Measurements from ENCODE around the gene DGCR2. TPM values are rescaled to one million over a fixed set of nuclear protein-coding genes. Genes with fewer than 3 reads are reported as not detected.
"Not testable (repeated sequence)": the region's sequence is repeated elsewhere in the genome, so short reads cannot be mapped to it uniquely, and the experiment has no call there.

Gene DGCR2
- total and polyA plus RNA-seq, 4 experiments from 2014 or later: 33.1 to 66.7 (median 56.6) TPM

DNA sequence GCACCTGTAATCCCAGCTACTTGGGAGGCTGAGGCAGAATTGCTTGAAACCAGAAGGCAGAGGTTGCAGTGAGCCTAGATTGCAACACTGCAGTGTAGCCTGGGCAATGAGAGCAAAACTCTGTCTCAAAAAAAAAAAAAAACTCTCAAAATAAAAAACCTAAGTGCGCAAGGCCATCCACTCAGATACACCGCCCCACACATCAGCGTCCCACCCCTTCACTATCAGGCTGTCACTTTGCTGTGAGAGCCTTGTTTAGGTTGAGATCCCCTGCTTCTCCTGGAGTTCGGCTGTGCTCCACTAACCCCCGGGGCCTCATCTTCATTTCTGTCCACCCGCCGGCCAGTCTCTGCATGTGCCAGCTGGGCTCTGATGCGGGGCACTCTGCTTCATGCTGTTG lies 44.2 kb upstream of the DGCR2 start:
- CTCF ChIA-PET (ENCODE audit: partially characterized antibody): no interaction called here
- H3K36me3 ChIP-seq (ENCODE audit: insufficient read depth, low read length): no peaks in the 10 kb centered on the region
- no peaks in the 10 kb centered on the region for H3K9me3 ChIP-seq (ENCODE audit: control insufficient read depth in 1 of 2, low read length in 2 of 2)
- H3K27me3 ChIP-seq (ENCODE audit: insufficient read depth, low read length): peaks cover 29% of the 10 kb centered on the region
- Mint-ChIP-seq H3K27ac (no peak overlapping the region), H3K4me1 (peaks cover 7 to 30% (median 17%) of the 10 kb centered on the region in 4 donors), H3K36me3 (peaks cover 0 to 6% of the 10 kb centered on the region in 2 donors), H3K9me3 (peaks cover 0 to 3% (median 0%) of the 10 kb centered on the region in 8 donors), H3K4me3 (peak overlapping the region in 1 of 8 donors; percentile 52), H3K27me3 (peaks cover 25 to 30% of the 10 kb centered on the region in 2 donors)
- peaks cover 19% of the 10 kb centered on the region for H3K4me1 ChIP-seq (ENCODE audit: insufficient read depth, low read length)
- intact Hi-C loops (cut with micrococcal nuclease): no loop called here
- H3K4me3 ChIP-seq (ENCODE audit: low read length in 2 of 2): no peak overlapping the region
- DNase-seq: no peak
- POLR2A ChIA-PET (ENCODE audit: partially characterized antibody): no interaction called here
- H3K27ac ChIP-seq (ENCODE audit: low read depth, low read length): no peak overlapping the region

GRCh38 chr22:19164425-19164824 lies 42.2 kb upstream of the DGCR2 start:
- CTCF ChIA-PET (ENCODE audit: partially characterized antibody): no interaction called here
- H3K27me3 Mint-ChIP-seq: peaks cover 22 to 29% of the 10 kb centered on the region in 2 donors

GRCh38 chr22:19158649-19159048 lies 36.4 kb upstream of the DGCR2 start:
- H3K27me3 ChIP-seq (ENCODE audit: insufficient read depth, low read length); H3K4me3 ChIP-seq (ENCODE audit: low read length in 2 of 2); H3K4me1 Mint-ChIP-seq; H3K4me3 Mint-ChIP-seq; H3K27ac ChIP-seq (ENCODE audit: low read depth, low read length); H3K4me1 ChIP-seq (ENCODE audit: insufficient read depth, low read length); intact Hi-C loops (cut with micrococcal nuclease); H3K9me3 ChIP-seq (ENCODE audit: control insufficient read depth in 1 of 2, low read length in 2 of 2); H3K27ac Mint-ChIP-seq; H3K36me3 Mint-ChIP-seq; H3K9me3 Mint-ChIP-seq; DNase-seq; H3K36me3 ChIP-seq (ENCODE audit: insufficient read depth, low read length): not testable (repeated sequence)
- H3K27me3 Mint-ChIP-seq: peaks cover 13 to 14% of the 10 kb centered on the region in 2 donors
- POLR2A ChIA-PET (ENCODE audit: partially characterized antibody): interaction anchor here (0.6 kb wide), 1 partner anchor 20 kb away, joined by 3 read pairs; the partner anchor contains the start of gene SLC25A1
- CTCF ChIA-PET (ENCODE audit: partially characterized antibody): interaction anchor here (2.2 kb wide), 1 partner anchor 14 kb away, joined by 7 read pairs; the partner anchor contains the start of gene ESS2

More at GRCh38 chr22:19164425-19164824, 42.2 kb upstream of the DGCR2 start:
- Histone ChIP-seq H3K4me1 (ENCODE audit: insufficient read depth, low read length) (peaks cover 3% of the 10 kb centered on the region), H3K36me3 (ENCODE audit: insufficient read depth, low read length) (no peaks in the 10 kb centered on the region), H3K9me3 (ENCODE audit: control insufficient read depth in 1 of 2, low read length in 2 of 2) (no peaks in the 10 kb centered on the region), H3K4me3 (ENCODE audit: low read length in 2 of 2) (no peak overlapping the region), H3K27me3 (ENCODE audit: insufficient read depth, low read length) (peaks cover 18% of the 10 kb centered on the region), H3K27ac (ENCODE audit: low read depth, low read length) (no peak overlapping the region)
- no peak for DNase-seq
- intact Hi-C loops (cut with micrococcal nuclease): no loop called here
- peaks cover 0 to 13% (median 5%) of the 10 kb centered on the region in 4 donors for H3K4me1 Mint-ChIP-seq
- no peak overlapping the region for H3K27ac Mint-ChIP-seq
- no peaks in the 10 kb centered on the region for H3K36me3 Mint-ChIP-seq
- POLR2A ChIA-PET (ENCODE audit: partially characterized antibody): no interaction called here
- no peak overlapping the region for H3K4me3 Mint-ChIP-seq
- H3K9me3 Mint-ChIP-seq: peaks cover 0 to 3% (median 0%) of the 10 kb centered on the region in 8 donors

- H3K27me3 ChIP-seq (ENCODE audit: insufficient read depth, low read length): peaks cover 12% of the 10 kb centered on the region
- H3K9me3 ChIP-seq (ENCODE audit: control insufficient read depth in 1 of 2, low read length in 2 of 2); H3K36me3 Mint-ChIP-seq; H3K4me1 ChIP-seq (ENCODE audit: insufficient read depth, low read length); CTCF ChIA-PET (ENCODE audit: partially characterized antibody); H3K4me3 ChIP-seq (ENCODE audit: low read length in 2 of 2); H3K4me3 Mint-ChIP-seq; H3K36me3 ChIP-seq (ENCODE audit: insufficient read depth, low read length); H3K27ac ChIP-seq (ENCODE audit: low read depth, low read length); DNase-seq; H3K27ac Mint-ChIP-seq; intact Hi-C loops (cut with micrococcal nuclease); POLR2A ChIA-PET (ENCODE audit: partially characterized antibody): not testable (repeated sequence)
- H3K27me3 Mint-ChIP-seq: peaks cover 30 to 32% of the 10 kb centered on the region in 2 donors
- peaks cover 0 to 11% (median under 1%) of the 10 kb centered on the region in 8 donors for H3K9me3 Mint-ChIP-seq
- peaks cover 3 to 11% (median 7%) of the 10 kb centered on the region in 4 donors for H3K4me1 Mint-ChIP-seq
Measured at GRCh38 chr22:19156109-19156508, 33.9 kb upstream of the DGCR2 start.

GRCh38 chr22:19152942-19153883 lies 31.0 kb upstream of the DGCR2 start:
- Mint-ChIP-seq H3K9me3 (peaks cover 0 to 11% (median under 1%) of the 10 kb centered on the region in 8 donors), H3K36me3 (no peaks in the 10 kb centered on the region), H3K4me3 (peak overlapping the region in 1 of 8 donors; percentile 27), H3K4me1 (peaks cover 5 to 18% (median 11%) of the 10 kb centered on the region in 4 donors), H3K27ac (no peak overlapping the region), H3K27me3 (peaks cover 29 to 35% of the 10 kb centered on the region in 2 donors)
- intact Hi-C loops (cut with micrococcal nuclease): no loop called here
- Histone ChIP-seq H3K4me3 (ENCODE audit: low read length in 2 of 2) (no peak overlapping the region), H3K4me1 (ENCODE audit: insufficient read depth, low read length) (no peaks in the 10 kb centered on the region), H3K27ac (ENCODE audit: low read depth, low read length) (no peak overlapping the region), H3K36me3 (ENCODE audit: insufficient read depth, low read length) (no peaks in the 10 kb centered on the region), H3K27me3 (ENCODE audit: insufficient read depth, low read length) (peaks cover 23% of the 10 kb centered on the region), H3K9me3 (ENCODE audit: control insufficient read depth in 1 of 2, low read length in 2 of 2) (no peaks in the 10 kb centered on the region)
- ChIA-PET CTCF (ENCODE audit: partially characterized antibody) (interaction anchor here (1.8 to 2.2 kb wide), 2 partner anchors 8 to 477 kb away, joined by 5 to 7 read pairs; partner anchors contain the start of gene ESS2), POLR2A (ENCODE audit: partially characterized antibody) (no interaction called here)
- DNase-seq: no peak

GRCh38 chr22:19151329-19152191 lies 29.3 kb upstream of the DGCR2 start:
- Mint-ChIP-seq H3K27ac (peak overlapping the region in 1 of 7 donors; percentile 73), H3K27me3 (peaks cover 30 to 35% of the 10 kb centered on the region in 2 donors), H3K4me1 (peaks cover 5 to 18% (median 11%) of the 10 kb centered on the region in 4 donors), H3K9me3 (peaks cover 0 to 11% (median under 1%) of the 10 kb centered on the region in 8 donors), H3K36me3 (no peaks in the 10 kb centered on the region), H3K4me3 (peak overlapping the region; percentile 43 to 83 (median 62))
- Histone ChIP-seq H3K27me3 (ENCODE audit: insufficient read depth, low read length) (peaks cover 23% of the 10 kb centered on the region), H3K9me3 (ENCODE audit: control insufficient read depth in 1 of 2, low read length in 2 of 2) (no peaks in the 10 kb centered on the region), H3K4me3 (ENCODE audit: low read length in 2 of 2) (no peak overlapping the region), H3K27ac (ENCODE audit: low read depth, low read length) (no peak overlapping the region), H3K36me3 (ENCODE audit: insufficient read depth, low read length) (no peaks in the 10 kb centered on the region), H3K4me1 (ENCODE audit: insufficient read depth, low read length) (no peaks in the 10 kb centered on the region)
- intact Hi-C loops (cut with micrococcal nuclease): no loop called here
- DNase-seq: no peak
- CTCF ChIA-PET (ENCODE audit: partially characterized antibody): no interaction called here
- POLR2A ChIA-PET (ENCODE audit: partially characterized antibody): no interaction called here
